Ishikawa (cell line): Measurements from ENCODE around the gene GSTA2.

ENCODE experiments used
- CEBPB ChIP-seq: IDR thresholded peaks from 2 replicates; pipeline ENCODE4 v1.6.1; 2012
- CREB1 ChIP-seq: IDR thresholded peaks from 2 replicates; pipeline ENCODE4 v1.6.1; 2012; ENCODE audit warnings: low read depth
- EGR1 ChIP-seq: IDR thresholded peaks from 2 replicates; pipeline ENCODE4 v1.6.1; 2012
- EP300 ChIP-seq: IDR thresholded peaks from 2 replicates; pipeline ENCODE4 v1.6.1; 2012; ENCODE audit warnings: borderline replicate concordance
- FOXM1 ChIP-seq: IDR thresholded peaks from 2 replicates; pipeline ENCODE4 v1.6.1; 2012; ENCODE audit warnings: low read depth, borderline replicate concordance
- MAX ChIP-seq: IDR thresholded peaks from 2 replicates; pipeline ENCODE4 v1.6.1; 2012
- NFIC ChIP-seq: IDR thresholded peaks from 2 replicates; pipeline ENCODE4 v1.6.1; 2012
- RAD21 ChIP-seq: IDR thresholded peaks from 2 replicates; pipeline ENCODE4 v1.6.1; 2012; ENCODE audit warnings: low read depth
- REST ChIP-seq: IDR thresholded peaks from 2 replicates; pipeline ENCODE4 v1.6.1; 2012; ENCODE audit warnings: low read depth, mild to moderate bottlenecking
- TAF1 ChIP-seq: IDR thresholded peaks from 2 replicates; pipeline ENCODE4 v1.6.1; 2012; ENCODE audit warnings: low read depth, mild to moderate bottlenecking
- TCF12 ChIP-seq: IDR thresholded peaks from 2 replicates; pipeline ENCODE4 v1.6.1; 2012; ENCODE audit warnings: low read depth
- TEAD4 ChIP-seq: IDR thresholded peaks from 2 replicates; pipeline ENCODE4 v1.6.1; 2012
- USF1 ChIP-seq: IDR thresholded peaks from 2 replicates; pipeline ENCODE4 v1.6.1; 2012
- YY1 ChIP-seq: IDR thresholded peaks from 2 replicates; pipeline ENCODE4 v1.6.1; 2012; ENCODE audit warnings: low read depth
- ZBTB7A ChIP-seq: IDR thresholded peaks from 2 replicates; pipeline ENCODE4 v1.6.1; 2012; ENCODE audit warnings: low read depth

Gene GSTA2

GRCh38 chr6:52724406-52725121 is 38.7 kb downstream of the GSTA2 start:
- no peak for TF ChIP-seq TEAD4
- TF ChIP-seq REST: no peak
- no peak for TF ChIP-seq USF1
- no peak for TF ChIP-seq TAF1
- TF ChIP-seq NFIC: no peak
- no peak for TF ChIP-seq CREB1
- no peak for TF ChIP-seq TCF12
- TF ChIP-seq EP300: no peak
- TF ChIP-seq FOXM1: no peak
- TF ChIP-seq EGR1: no peak
- TF ChIP-seq YY1: no peak
- no peak for TF ChIP-seq MAX
- TF ChIP-seq ZBTB7A: no peak
- TF ChIP-seq RAD21: peak; percentile 75
- peak; percentile 85 for TF ChIP-seq CEBPB

GRCh38 chr6:52724042-52724405 is 39.3 kb downstream of the GSTA2 start:
- TF ChIP-seq NFIC: no peak
- TF ChIP-seq EP300: no peak
- TF ChIP-seq TEAD4: no peak
- TF ChIP-seq ZBTB7A: no peak
- TF ChIP-seq USF1: no peak

GRCh38 chr6:52720321-52720720 is 43.0 kb downstream of the GSTA2 start:
- TF ChIP-seq EGR1 (no peak), NFIC (no peak), USF1 (no peak), RAD21 (no peak), CEBPB (no peak), YY1 (no peak), REST (no peak), TCF12 (no peak), TAF1 (no peak), TEAD4 (no peak), ZBTB7A (no peak)

GRCh38 chr6:52718550-52718949 is 44.7 kb downstream of the GSTA2 start:
- TF ChIP-seq YY1 (no peak), EP300 (no peak), CREB1 (no peak), TCF12 (no peak), RAD21 (no peak), FOXM1 (no peak), TAF1 (no peak), NFIC (no peak), MAX (no peak), ZBTB7A (no peak), USF1 (no peak), REST (no peak), CEBPB (no peak), TEAD4 (no peak), EGR1 (no peak)
